ENCODE data around the gene LIPC.

The LIPC gene

DNA sequence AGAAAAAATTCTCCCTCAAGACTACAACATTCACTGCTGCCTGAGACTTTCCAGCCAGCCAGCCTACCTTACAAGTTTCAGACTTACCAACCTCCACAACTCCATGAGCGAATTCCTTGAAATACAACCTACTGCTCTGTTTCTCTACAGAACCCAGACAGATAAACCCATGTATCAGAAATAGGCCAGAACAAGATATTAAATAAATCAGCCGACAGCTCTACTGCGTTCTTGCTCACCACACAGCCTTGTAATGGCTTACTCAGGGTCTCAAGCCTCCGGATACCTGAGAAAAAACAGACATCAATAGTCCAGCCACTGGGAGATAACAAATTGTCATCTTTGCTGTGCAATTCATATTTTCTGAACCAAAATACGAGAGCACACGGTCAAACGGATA lies 43.6 kb upstream of the LIPC start:
- no peak overlapping the region for H3K4me3 ChIP-seq (ENCODE audit: control insufficient read depth, low read depth, low read length)
- TF ChIP-seq, protein P1, sequence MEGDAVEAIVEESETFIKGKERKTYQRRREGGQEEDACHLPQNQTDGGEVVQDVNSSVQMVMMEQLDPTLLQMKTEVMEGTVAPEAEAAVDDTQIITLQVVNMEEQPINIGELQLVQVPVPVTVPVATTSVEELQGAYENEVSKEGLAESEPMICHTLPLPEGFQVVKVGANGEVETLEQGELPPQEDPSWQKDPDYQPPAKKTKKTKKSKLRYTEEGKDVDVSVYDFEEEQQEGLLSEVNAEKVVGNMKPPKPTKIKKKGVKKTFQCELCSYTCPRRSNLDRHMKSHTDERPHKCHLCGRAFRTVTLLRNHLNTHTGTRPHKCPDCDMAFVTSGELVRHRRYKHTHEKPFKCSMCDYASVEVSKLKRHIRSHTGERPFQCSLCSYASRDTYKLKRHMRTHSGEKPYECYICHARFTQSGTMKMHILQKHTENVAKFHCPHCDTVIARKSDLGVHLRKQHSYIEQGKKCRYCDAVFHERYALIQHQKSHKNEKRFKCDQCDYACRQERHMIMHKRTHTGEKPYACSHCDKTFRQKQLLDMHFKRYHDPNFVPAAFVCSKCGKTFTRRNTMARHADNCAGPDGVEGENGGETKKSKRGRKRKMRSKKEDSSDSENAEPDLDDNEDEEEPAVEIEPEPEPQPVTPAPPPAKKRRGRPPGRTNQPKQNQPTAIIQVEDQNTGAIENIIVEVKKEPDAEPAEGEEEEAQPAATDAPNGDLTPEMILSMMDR (IDR thresholded peaks at IDR 0.05; ENCODE audit: control insufficient read depth, insufficient read depth, low read depth, low read length, missing control alignments), result no peak
- DNase-seq (ENCODE audit: low read depth), result no peak

DNA sequence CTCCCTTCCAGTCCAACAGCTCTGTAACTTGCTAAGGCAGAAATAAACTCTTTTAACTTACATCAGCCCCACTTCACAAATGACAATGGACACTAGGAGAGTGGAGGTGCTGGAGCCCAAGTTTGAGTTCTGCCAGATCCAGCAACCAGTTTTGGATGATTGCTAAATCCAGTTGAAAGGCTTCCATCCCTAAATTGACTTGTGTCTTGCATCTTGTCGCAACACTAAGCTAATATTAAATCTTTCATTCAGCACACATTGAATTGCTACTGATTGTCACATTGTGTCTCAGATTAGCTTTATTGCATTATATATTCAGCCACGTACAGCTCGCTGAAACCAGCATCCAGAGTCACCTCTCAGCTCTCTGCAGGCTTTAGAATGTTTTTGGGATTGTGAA lies 41.7 kb upstream of the LIPC start:
- no peak overlapping the region for H3K4me3 ChIP-seq (ENCODE audit: control insufficient read depth, low read depth, low read length)
- TF ChIP-seq, protein P1 (IDR thresholded peaks at IDR 0.05; ENCODE audit: control insufficient read depth, insufficient read depth, low read depth, low read length, missing control alignments), result no peak
- no peak for DNase-seq (ENCODE audit: low read depth)

DNA sequence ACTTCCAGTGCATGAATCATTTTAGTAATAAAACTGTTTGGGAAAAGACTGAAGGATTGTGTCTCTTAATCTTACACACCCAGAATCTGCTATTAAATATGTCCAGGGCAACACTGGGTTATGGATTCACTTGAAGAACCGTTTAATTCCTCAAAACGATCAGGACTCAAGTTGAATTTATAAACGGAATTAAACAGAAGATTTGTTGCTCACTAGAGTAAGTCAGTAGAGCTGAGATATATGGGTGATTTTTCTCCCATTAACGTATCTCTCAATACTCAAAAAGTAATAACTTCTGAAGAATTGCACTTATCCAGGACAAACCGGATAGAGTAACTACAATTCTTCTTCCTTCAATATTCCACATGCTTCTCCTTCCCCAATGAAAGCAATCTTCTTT lies 41.1 kb upstream of the LIPC start:
- H3K4me3 ChIP-seq (ENCODE audit: control insufficient read depth, low read depth, low read length), result no peak overlapping the region
- DNase-seq (ENCODE audit: low read depth), result no peak
- TF ChIP-seq, protein P1 (IDR thresholded peaks at IDR 0.05; ENCODE audit: control insufficient read depth, insufficient read depth, low read depth, low read length, missing control alignments), result no peak

DNA sequence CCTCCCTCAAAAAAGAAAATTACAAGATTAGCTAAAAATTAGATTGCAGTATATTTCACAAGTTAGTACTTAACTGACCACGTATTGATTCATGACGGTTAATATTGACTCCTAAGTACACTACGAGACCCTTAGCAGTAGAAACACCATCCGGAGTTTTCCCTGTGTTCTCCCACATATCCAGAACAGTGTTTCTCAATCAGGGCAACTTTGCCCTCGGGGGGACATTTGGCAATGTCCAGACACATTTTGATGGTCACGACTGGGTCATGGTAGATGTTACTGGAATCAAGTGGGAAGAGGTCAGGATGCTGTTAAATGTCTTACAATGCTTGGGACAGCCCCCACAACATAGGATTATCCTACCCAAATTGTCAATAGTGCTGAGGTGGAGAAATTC lies 40.7 kb upstream of the LIPC start:
- no peak overlapping the region for H3K4me3 ChIP-seq (ENCODE audit: control insufficient read depth, low read depth, low read length)
- no peak for DNase-seq (ENCODE audit: low read depth)
- TF ChIP-seq, protein P1 (IDR thresholded peaks at IDR 0.05; ENCODE audit: control insufficient read depth, insufficient read depth, low read depth, low read length, missing control alignments), result no peak

DNA sequence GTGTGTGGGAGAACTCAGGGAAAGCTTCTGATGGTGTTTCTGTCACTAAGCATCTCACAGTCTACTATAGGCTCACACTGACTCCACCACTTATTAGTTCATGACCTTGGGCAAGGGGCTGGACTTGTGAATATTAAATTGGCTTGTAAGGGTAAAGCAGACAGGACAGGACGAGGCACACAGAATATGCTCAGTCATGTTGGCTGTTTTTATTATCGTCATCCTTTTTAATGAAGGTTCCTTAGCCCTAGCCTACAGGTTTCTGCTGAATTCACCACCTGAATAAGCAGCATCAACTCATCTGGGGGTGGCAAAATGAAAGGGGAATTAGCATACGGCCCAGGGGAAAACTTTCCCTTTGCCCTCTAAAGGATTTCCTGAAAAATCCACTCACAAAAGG lies 39.6 kb upstream of the LIPC start:
- no peak for DNase-seq (ENCODE audit: low read depth)
- no peak overlapping the region for H3K4me3 ChIP-seq (ENCODE audit: control insufficient read depth, low read depth, low read length)
- TF ChIP-seq, protein P1 (IDR thresholded peaks at IDR 0.05; ENCODE audit: control insufficient read depth, insufficient read depth, low read depth, low read length, missing control alignments), result no peak

DNA sequence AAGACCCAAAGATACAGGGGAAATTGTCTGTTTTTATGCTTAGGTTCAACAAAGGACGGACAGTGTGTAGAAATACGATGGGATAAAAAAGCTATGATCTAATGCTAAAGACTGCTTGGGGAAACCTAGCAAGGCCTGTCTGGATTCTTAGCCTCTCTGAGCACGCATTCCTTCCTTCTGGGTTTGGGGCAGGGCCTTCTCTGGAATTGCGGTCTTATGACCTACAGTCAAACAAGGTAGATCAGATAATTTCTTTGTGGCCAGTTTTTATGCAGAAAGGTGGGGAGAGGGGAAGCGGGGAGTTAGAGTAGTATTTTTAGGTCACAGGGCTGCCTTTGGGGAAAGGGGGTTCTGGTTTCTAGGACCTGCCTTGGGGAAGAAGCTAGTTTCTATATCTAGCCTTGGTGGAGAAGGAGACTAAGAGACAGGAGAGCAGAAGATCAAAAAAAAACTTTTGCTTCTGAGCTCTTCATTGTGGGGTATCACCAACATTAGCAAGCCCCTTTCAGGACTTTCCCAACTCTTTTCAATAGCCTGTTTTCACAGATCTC lies 39.1 kb upstream of the LIPC start:
- TF ChIP-seq, protein P1 (IDR thresholded peaks at IDR 0.05; ENCODE audit: control insufficient read depth, insufficient read depth, low read depth, low read length, missing control alignments), result no peak
- DNase-seq (ENCODE audit: low read depth), result no peak
- no peak overlapping the region for H3K4me3 ChIP-seq (ENCODE audit: control insufficient read depth, low read depth, low read length)

DNA sequence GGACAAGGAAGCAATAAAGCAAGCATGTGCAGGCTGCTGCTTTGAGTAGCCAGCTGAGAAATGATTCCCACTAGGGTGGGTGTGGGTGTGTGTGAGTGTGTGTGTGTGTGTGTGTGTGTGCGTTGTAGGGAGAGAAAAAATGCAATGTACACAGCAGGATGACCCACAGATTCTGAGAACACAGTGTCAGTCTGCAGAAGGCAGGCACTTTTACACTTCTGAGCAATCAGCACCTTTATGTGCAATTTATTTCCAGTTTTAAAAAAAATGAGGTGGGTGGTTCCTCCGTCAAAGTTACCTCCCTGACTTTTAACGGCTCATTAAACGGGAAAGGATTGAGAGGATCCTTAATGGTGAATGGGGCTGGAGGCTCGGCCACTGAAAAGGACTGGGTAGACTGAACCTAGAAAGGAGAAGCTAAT lies 38.5 kb upstream of the LIPC start:
- no peak overlapping the region for H3K4me3 ChIP-seq (ENCODE audit: control insufficient read depth, low read depth, low read length)
- DNase-seq (ENCODE audit: low read depth), result no peak

More for the DNA sequence above, 38.5 kb upstream of the LIPC start:
- TF ChIP-seq, protein P1 (IDR thresholded peaks at IDR 0.05; ENCODE audit: control insufficient read depth, insufficient read depth, low read depth, low read length, missing control alignments), result no peak

Measured in AG09309 (cell line).